ENCODE results near the gene PTPRO.

DNA sequence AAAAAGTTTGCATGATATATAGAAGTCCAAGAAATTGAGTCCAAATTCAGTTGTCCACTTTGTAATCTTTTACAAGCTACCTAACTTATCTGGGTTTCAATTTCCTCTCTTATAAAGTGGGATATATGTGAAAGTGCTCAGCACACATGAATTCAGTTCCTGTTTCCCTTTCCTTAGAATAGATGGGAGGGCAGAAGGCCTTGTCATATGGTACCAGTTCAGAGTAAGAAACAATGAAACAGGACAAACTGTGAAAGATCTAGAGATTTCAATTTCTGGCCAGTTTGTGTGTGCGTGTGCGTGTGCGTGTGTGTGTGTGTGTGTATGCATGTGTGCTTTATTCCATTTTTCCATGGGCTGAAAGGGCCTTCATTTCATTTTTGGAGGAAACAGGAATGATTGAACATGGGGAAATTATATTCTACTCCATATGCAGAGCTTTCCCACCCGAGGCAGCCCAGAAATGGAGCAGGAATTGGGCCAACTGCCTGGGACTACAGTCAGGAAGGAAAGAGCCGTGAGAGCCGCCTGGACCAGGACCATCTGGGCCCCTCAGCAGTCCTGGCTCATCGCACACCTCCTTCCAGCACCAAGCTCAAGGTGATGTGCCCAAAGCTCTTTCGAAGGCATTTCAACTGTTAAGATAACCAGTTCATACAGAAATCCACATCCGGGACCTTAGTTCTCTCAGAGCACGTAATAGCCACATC, 283.7 kb downstream of the PTPRO start:
- TF ChIP-seq, protein P1, sequence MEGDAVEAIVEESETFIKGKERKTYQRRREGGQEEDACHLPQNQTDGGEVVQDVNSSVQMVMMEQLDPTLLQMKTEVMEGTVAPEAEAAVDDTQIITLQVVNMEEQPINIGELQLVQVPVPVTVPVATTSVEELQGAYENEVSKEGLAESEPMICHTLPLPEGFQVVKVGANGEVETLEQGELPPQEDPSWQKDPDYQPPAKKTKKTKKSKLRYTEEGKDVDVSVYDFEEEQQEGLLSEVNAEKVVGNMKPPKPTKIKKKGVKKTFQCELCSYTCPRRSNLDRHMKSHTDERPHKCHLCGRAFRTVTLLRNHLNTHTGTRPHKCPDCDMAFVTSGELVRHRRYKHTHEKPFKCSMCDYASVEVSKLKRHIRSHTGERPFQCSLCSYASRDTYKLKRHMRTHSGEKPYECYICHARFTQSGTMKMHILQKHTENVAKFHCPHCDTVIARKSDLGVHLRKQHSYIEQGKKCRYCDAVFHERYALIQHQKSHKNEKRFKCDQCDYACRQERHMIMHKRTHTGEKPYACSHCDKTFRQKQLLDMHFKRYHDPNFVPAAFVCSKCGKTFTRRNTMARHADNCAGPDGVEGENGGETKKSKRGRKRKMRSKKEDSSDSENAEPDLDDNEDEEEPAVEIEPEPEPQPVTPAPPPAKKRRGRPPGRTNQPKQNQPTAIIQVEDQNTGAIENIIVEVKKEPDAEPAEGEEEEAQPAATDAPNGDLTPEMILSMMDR (IDR thresholded peaks at IDR 0.05), result no peak
- no peak for TF ChIP-seq ZFX (IDR thresholded peaks at IDR 0.05; ENCODE audit: borderline replicate concordance)
